Neural cell (in vitro differentiated cells): ENCODE results near the gene SRRD. TPM values are rescaled to one million over a fixed set of nuclear protein-coding genes. Genes with fewer than 3 reads are reported as not detected.

ENCODE experiments used
- H2AFZ ChIP-seq: fragments of 200-600, 300-800 bp; sonication (generic), shearing (Covaris generic); 2 replicates; pipeline ENCODE4 v1.6.0; 2014; ENCODE audit warnings: low read depth, mild to moderate bottlenecking, antibody characterized with exemption, low read length, moderate library complexity
- H3F3A ChIP-seq: fragments of 200-600 bp; shearing (Covaris generic); 2 replicates; pipeline ENCODE4 v1.6.1; 2016; ENCODE audit warnings: mild to moderate bottlenecking, moderate library complexity, mixed read lengths, antibody characterized with exemption, low read length; ENCODE audit not compliant: insufficient read depth, poor library complexity, severe bottlenecking
- H3K27ac ChIP-seq: fragments of 200-600, 300-800 bp; sonication (generic), shearing (Covaris generic); 2 replicates; pipeline ENCODE4 v1.5.1; 2014; ENCODE audit warnings: mild to moderate bottlenecking, low read length, moderate library complexity
- H3K27me3 ChIP-seq: fragments of 300-800, 200-600 bp; sonication (generic), shearing (Covaris generic); 2 replicates; pipeline ENCODE4 v1.6.0; 2014; ENCODE audit warnings: mild to moderate bottlenecking, low read depth, low read length, moderate library complexity; ENCODE audit not compliant: insufficient read depth
- H3K36me3 ChIP-seq: fragments of 300-800, 200-600 bp; sonication (generic), shearing (Covaris generic); 2 replicates; pipeline ENCODE4 v1.5.1; 2014; ENCODE audit warnings: mild to moderate bottlenecking, antibody characterized with exemption, low read length, moderate library complexity; ENCODE audit not compliant: insufficient read depth
- H3K4me2 ChIP-seq: fragments of 300-800, 200-600 bp; sonication (generic), shearing (Covaris generic); 2 replicates; pipeline ENCODE4 v1.6.0; 2014; ENCODE audit warnings: mild to moderate bottlenecking, low read length
- H3K4me3 ChIP-seq: fragments of 300-800, 200-600 bp; sonication (generic), shearing (Covaris generic); 2 replicates; pipeline ENCODE4 v1.5.1; 2014; ENCODE audit warnings: mild to moderate bottlenecking, low read length, moderate library complexity
- H3K79me2 ChIP-seq: fragments of 200-600 bp; shearing (Covaris generic); replicated peaks from 2 replicates; pipeline ENCODE4 v1.6.0; 2014; ENCODE audit warnings: mild to moderate bottlenecking, low read length, moderate library complexity; ENCODE audit not compliant: insufficient read depth
- H3K9ac ChIP-seq: fragments of 300-800, 200-600 bp; sonication (generic), shearing (Covaris generic); 2 replicates; pipeline ENCODE4 v1.6.1; 2016; ENCODE audit warnings: mild to moderate bottlenecking, low read length, mixed read lengths
- H3K9me2 ChIP-seq: fragments of 200-600 bp; shearing (Covaris generic); 2 replicates; pipeline ENCODE4 v1.6.1; 2016; ENCODE audit warnings: mild to moderate bottlenecking, low read length, mixed read lengths; ENCODE audit not compliant: insufficient read depth
- H3K9me3 ChIP-seq: fragments of 200-600, 300-800 bp; sonication (generic), shearing (Covaris generic); 2 replicates; pipeline ENCODE4 v1.6.1; 2016; ENCODE audit warnings: mild to moderate bottlenecking, mixed run types, low read length, moderate library complexity, mixed read lengths
- H4K20me1 ChIP-seq: fragments of 200-600 bp; shearing (Covaris generic); 2 replicates; pipeline ENCODE4 v1.6.1; 2016; ENCODE audit warnings: mild to moderate bottlenecking, mixed run types; ENCODE audit not compliant: insufficient read depth
- CTCF ChIP-seq: fragments of 450-650 bp; IDR thresholded peaks from 2 replicates; pipeline ENCODE4 v1.5.1; 2014; ENCODE audit warnings: antibody characterized with exemption, mild to moderate bottlenecking, moderate library complexity; ENCODE audit not compliant: poor library complexity, severe bottlenecking
- EP300 ChIP-seq: fragments of 450-650 bp; conservative IDR thresholded peaks from 2 replicates; pipeline ENCODE4 v1.6.1; 2014; ENCODE audit warnings: antibody characterized with exemption, mild to moderate bottlenecking, moderate library complexity; ENCODE audit not compliant: poor library complexity, severe bottlenecking
- EZH2 ChIP-seq: fragments of 200-600, 300-800 bp; shearing (Covaris generic), sonication (generic); IDR thresholded peaks from 2 replicates; pipeline ENCODE4 v1.6.1; 2014; ENCODE audit warnings: antibody characterized with exemption, low read length, borderline replicate concordance, mild to moderate bottlenecking; ENCODE audit not compliant: insufficient read depth, poor library complexity, severe bottlenecking
- MXI1 ChIP-seq: fragments of 450-650 bp; conservative IDR thresholded peaks from 2 replicates; pipeline ENCODE4 v1.6.1; 2014; ENCODE audit warnings: antibody characterized with exemption, mild to moderate bottlenecking; ENCODE audit not compliant: poor library complexity, severe bottlenecking
- POLR2AphosphoS5 ChIP-seq: IDR thresholded peaks from 2 replicates; pipeline ENCODE4 v1.6.1; 2012
- RAD21 ChIP-seq: fragments of 450-650 bp; conservative IDR thresholded peaks from 2 replicates; pipeline ENCODE4 v1.6.1; 2014; ENCODE audit warnings: antibody characterized with exemption, mild to moderate bottlenecking, moderate library complexity
- SMC3 ChIP-seq: fragments of 450-650 bp; conservative IDR thresholded peaks from 2 replicates; pipeline ENCODE4 v1.6.1; 2014; ENCODE audit warnings: antibody characterized with exemption, mild to moderate bottlenecking, moderate library complexity; ENCODE audit not compliant: poor library complexity
- TAF1 ChIP-seq: IDR thresholded peaks from 2 replicates; pipeline ENCODE4 v1.6.1; 2012; ENCODE audit warnings: low read depth
- polyA plus RNA-seq: library from polyadenylated mRNA; depleted of rRNA; stranded (reverse); fragments of >200 nt; gene quantifications from 2 replicates; pipeline ENCODE4 v1.2.3, GENCODE V29; 2014
- TF ChIP-seq, protein P1 (sequence below): IDR thresholded peaks from 2 replicates; pipeline ENCODE4 v1.6.1; 2012; ENCODE audit warnings: borderline replicate concordance

The SRRD gene
- polyA plus RNA-seq, 1 donor from 2014 or later = 33.9 TPM

DNA sequence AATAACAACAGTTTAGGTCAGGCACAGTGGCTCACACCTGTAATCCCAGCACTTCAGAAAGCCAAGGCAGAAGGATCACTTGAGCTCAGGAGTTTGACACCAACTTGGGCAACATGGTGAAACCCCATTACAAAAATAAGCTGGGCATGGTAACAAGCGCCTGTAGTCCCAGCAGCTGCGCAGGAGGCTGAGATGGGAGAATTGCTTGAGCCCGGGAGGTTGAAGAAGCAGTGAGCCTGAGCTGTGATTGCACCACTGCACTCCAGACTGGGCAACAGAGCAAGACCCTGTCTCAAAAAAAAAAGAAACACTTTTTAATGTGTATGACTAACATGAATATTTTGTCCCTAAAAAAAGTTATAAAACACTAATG is 53.1 kb downstream of the SRRD start:
- Histone ChIP-seq H3K36me3 (no peaks in the 10 kb centered on the region), H3K27ac (no peak overlapping the region), H3K27me3 (no peaks in the 10 kb centered on the region), H3K9me3 (no peaks in the 10 kb centered on the region), H3K9ac (no peak overlapping the region), H3K4me2 (no peak overlapping the region), H3K9me2 (no peaks in the 10 kb centered on the region), H4K20me1 (no peaks in the 10 kb centered on the region), H2AFZ (no peak overlapping the region), H3K4me3 (no peak overlapping the region), H3K79me2 (no peaks in the 10 kb centered on the region), H3F3A (no peaks in the 10 kb centered on the region)
- TF ChIP-seq CTCF = no peak
- TF ChIP-seq TAF1 = no peak
- TF ChIP-seq EZH2 = no peak

GRCh38 chr22:26540119-26540518 is 56.4 kb downstream of the SRRD start:
- H4K20me1 ChIP-seq = no peaks in the 10 kb centered on the region
- H3K27ac ChIP-seq = no peak overlapping the region
- H3K9ac ChIP-seq = no peak overlapping the region
- TF ChIP-seq TAF1 = no peak
- no peak for TF ChIP-seq POLR2AphosphoS5
- no peak for TF ChIP-seq MXI1
- no peak for TF ChIP-seq RAD21
- TF ChIP-seq, protein P1, sequence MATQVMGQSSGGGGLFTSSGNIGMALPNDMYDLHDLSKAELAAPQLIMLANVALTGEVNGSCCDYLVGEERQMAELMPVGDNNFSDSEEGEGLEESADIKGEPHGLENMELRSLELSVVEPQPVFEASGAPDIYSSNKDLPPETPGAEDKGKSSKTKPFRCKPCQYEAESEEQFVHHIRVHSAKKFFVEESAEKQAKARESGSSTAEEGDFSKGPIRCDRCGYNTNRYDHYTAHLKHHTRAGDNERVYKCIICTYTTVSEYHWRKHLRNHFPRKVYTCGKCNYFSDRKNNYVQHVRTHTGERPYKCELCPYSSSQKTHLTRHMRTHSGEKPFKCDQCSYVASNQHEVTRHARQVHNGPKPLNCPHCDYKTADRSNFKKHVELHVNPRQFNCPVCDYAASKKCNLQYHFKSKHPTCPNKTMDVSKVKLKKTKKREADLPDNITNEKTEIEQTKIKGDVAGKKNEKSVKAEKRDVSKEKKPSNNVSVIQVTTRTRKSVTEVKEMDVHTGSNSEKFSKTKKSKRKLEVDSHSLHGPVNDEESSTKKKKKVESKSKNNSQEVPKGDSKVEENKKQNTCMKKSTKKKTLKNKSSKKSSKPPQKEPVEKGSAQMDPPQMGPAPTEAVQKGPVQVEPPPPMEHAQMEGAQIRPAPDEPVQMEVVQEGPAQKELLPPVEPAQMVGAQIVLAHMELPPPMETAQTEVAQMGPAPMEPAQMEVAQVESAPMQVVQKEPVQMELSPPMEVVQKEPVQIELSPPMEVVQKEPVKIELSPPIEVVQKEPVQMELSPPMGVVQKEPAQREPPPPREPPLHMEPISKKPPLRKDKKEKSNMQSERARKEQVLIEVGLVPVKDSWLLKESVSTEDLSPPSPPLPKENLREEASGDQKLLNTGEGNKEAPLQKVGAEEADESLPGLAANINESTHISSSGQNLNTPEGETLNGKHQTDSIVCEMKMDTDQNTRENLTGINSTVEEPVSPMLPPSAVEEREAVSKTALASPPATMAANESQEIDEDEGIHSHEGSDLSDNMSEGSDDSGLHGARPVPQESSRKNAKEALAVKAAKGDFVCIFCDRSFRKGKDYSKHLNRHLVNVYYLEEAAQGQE = no peak
- no peak for TF ChIP-seq SMC3
- TF ChIP-seq EP300 = no peak
- TF ChIP-seq CTCF = no peak
- no peak for TF ChIP-seq EZH2
- H3K9me3 ChIP-seq = no peaks in the 10 kb centered on the region
- no peaks in the 10 kb centered on the region for H3K79me2 ChIP-seq
- no peaks in the 10 kb centered on the region for H3K36me3 ChIP-seq
- H3F3A ChIP-seq = no peaks in the 10 kb centered on the region
- no peak overlapping the region for H3K4me3 ChIP-seq
- H3K9me2 ChIP-seq = no peaks in the 10 kb centered on the region
- H2AFZ ChIP-seq = no peak overlapping the region
- no peak overlapping the region for H3K4me2 ChIP-seq
- H3K27me3 ChIP-seq = no peaks in the 10 kb centered on the region
